B cell (primary cell): ENCODE measurements around the gene GPR152. TPM values are rescaled to one million over a fixed set of nuclear protein-coding genes. Genes with fewer than 3 reads are reported as not detected.

Source experiments
- ATAC-seq: fragments of 200-7000 bp; cut with Tn5 transposase; one replicate; pipeline ENCODE4 v1.10.0; 2021; ENCODE audit warnings: low read depth, mild to moderate bottlenecking, moderate number of reproducible peaks, moderate library complexity
- CTCF ChIA-PET: fragments of 350-600 bp; sonication (Branson Sonifier 250); formaldehyde crosslinking; loops from one replicate; lab custom pipeline; 2021; ENCODE audit warnings: antibody characterized with exemption, inconsistent platforms; lab: Charles Lee
- POLR2A ChIA-PET: fragments of 350-600 bp; sonication (Branson Sonifier 250); formaldehyde crosslinking; loops from one replicate; lab custom pipeline; 2021; ENCODE audit warnings: antibody characterized with exemption; lab: Charles Lee
- DNase-seq: peaks from one replicate; pipeline ENCODE4 v3.0.0; 2013
- H2AFZ ChIP-seq: 2 replicates; pipeline ENCODE4 v1.6.1; 2012; ENCODE audit warnings: mild to moderate bottlenecking, low read depth, low read length; ENCODE audit not compliant: insufficient read depth, poor library complexity, severe bottlenecking
- H3K27ac ChIP-seq, 2 donors: 1 replicate in 1 of 2; 2 replicates in 1 of 2; pipeline ENCODE4 v1.5.1; 2012 to 2013; ENCODE audit warnings: low read length in 2 of 2, mild to moderate bottlenecking in 2 of 2, moderate library complexity in 1 of 2
- H3K27me3 ChIP-seq, 4 experiments: fragments of 200-600 bp in 1 of 4; sonication (generic) in 1 of 4; replicated peaks in 1 of 4; 1 replicate in 2 of 4; 2 replicates in 2 of 4; pipeline versions ENCODE4 v1.6.1 to v1.7.0; 2013 to 2016; ENCODE audit warnings: low read length in 3 of 4, mild to moderate bottlenecking in 2 of 4, mixed read lengths in 1 of 4, moderate library complexity in 1 of 4; ENCODE audit not compliant: insufficient read depth in 4 of 4, control insufficient read depth in 3 of 4; ENCODE audit errors: control extremely low read depth in 1 of 4
- H3K36me3 ChIP-seq, 2 experiments: replicated peaks in 1 of 2; 1 replicate in 1 of 2; 2 replicates in 1 of 2; pipeline versions ENCODE4 v1.6.1 to v1.7.1; 2013; ENCODE audit warnings: low read length in 1 of 2; ENCODE audit not compliant: insufficient read depth in 2 of 2, control insufficient read depth in 1 of 2; ENCODE audit errors: control extremely low read depth in 1 of 2, extremely low read depth in 1 of 2
- H3K4me1 ChIP-seq, 2 donors: fragments of 200-600 bp in 1 of 2; sonication (generic) in 1 of 2; 1 replicate in 1 of 2; 2 replicates in 1 of 2; pipeline versions ENCODE4 v1.5.1 to v1.6.1; 2013 to 2017; ENCODE audit warnings: low read length in 2 of 2; ENCODE audit not compliant: control insufficient read depth in 2 of 2, insufficient read depth in 2 of 2
- H3K4me2 ChIP-seq: replicated peaks from 2 replicates; pipeline ENCODE3; 2012; ENCODE audit warnings: mild to moderate bottlenecking, low read depth, low read length; ENCODE audit not compliant: poor library complexity, severe bottlenecking
- H3K4me3 ChIP-seq, 5 experiments: fragments of 200-600 bp in 1 of 5; sonication (generic) in 1 of 5; 1 replicate in 3 of 5; 2 replicates in 2 of 5; pipeline versions ENCODE4 v1.5.1 to v1.7.0; 2011 to 2016; ENCODE audit warnings: low read length in 4 of 5, mild to moderate bottlenecking in 4 of 5, low read depth in 2 of 5, control low read depth in 1 of 5, moderate library complexity in 1 of 5; ENCODE audit not compliant: insufficient read depth in 1 of 5; ENCODE audit errors: control extremely low read depth in 1 of 5, extremely low read depth in 1 of 5
- H3K79me2 ChIP-seq: fragments of 200-600 bp; sonication (generic); one replicate; pipeline ENCODE4 v1.6.0; 2016; ENCODE audit warnings: low read length; ENCODE audit not compliant: control insufficient read depth, insufficient read depth
- H3K9ac ChIP-seq: fragments of 200-600 bp; sonication (generic); 2 replicates; pipeline ENCODE4 v1.6.1; 2017; ENCODE audit warnings: mild to moderate bottlenecking, low read length, moderate library complexity
- H3K9me3 ChIP-seq, 3 donors: one replicate each; pipeline versions ENCODE4 v1.6.1 to v1.7.1; 2013; ENCODE audit warnings: low read length in 2 of 3; ENCODE audit not compliant: control insufficient read depth in 2 of 3, insufficient read depth in 1 of 3; ENCODE audit errors: control extremely low read depth in 1 of 3
- H4K20me1 ChIP-seq: 2 replicates; pipeline ENCODE4 v1.6.0; 2012; ENCODE audit warnings: mild to moderate bottlenecking, low read length; ENCODE audit not compliant: insufficient read depth, control insufficient read depth, poor library complexity, severe bottlenecking
- H3K27ac Mint-ChIP-seq: one replicate; pipeline ENCODE4 v1.8.0; 2021; ENCODE audit warnings: mixed read lengths
- H3K27me3 Mint-ChIP-seq: one replicate; pipeline ENCODE4 v1.8.0; 2021; ENCODE audit warnings: mixed read lengths
- H3K4me1 Mint-ChIP-seq: one replicate; pipeline ENCODE4 v1.8.0; 2021; ENCODE audit warnings: mixed read lengths
- H3K4me3 Mint-ChIP-seq: one replicate; pipeline ENCODE4 v1.8.0; 2021; ENCODE audit warnings: mixed read lengths
- H3K9me3 Mint-ChIP-seq: one replicate; pipeline ENCODE4 v1.8.0; 2022; ENCODE audit warnings: mixed read lengths; ENCODE audit not compliant: insufficient read depth
- CTCF ChIP-seq: fragments of 200-600 bp; IDR thresholded peaks from one replicate; pipeline ENCODE4 v1.8.0; 2022; ENCODE audit warnings: antibody characterized with exemption, mild to moderate bottlenecking
- EZH2 ChIP-seq: IDR thresholded peaks from 2 replicates; pipeline ENCODE4 v1.6.1; 2012; ENCODE audit warnings: borderline replicate concordance, low read depth, mild to moderate bottlenecking, moderate library complexity, low read length; ENCODE audit not compliant: insufficient read depth, poor library complexity, severe bottlenecking
- WGBS: methylation state at CpG from one replicate; pipeline ENCODE4 v1.1.5; 2013; ENCODE audit warnings: missing lambda C conversion rate; ENCODE audit not compliant: insufficient coverage; 5-methylcytosine and 5-hydroxymethylcytosine counted together
- intact Hi-C: fragments of 100-400 bp; cut with micrococcal nuclease; formaldehyde crosslinking; loops from one replicate; pipeline ENCODE4 v1.10.0; 2022
- polyA plus RNA-seq: library from polyadenylated mRNA; depleted of rRNA; stranded (reverse); fragments of >200 nt; gene quantifications from 2 replicates; pipeline ENCODE4 v1.2.3, GENCODE V29; 2012
- total RNA-seq, 2 donors: library from RNA; stranded (reverse); fragments of 120-200 nt in 1 of 2; gene quantifications; 1 replicate in 1 of 2; 2 replicates in 1 of 2; pipeline versions ENCODE4 v1.2.3 to v1.2.4, GENCODE V29; 2013 to 2022

The GPR152 gene
- total and polyA plus RNA-seq, 2 donors (not counting 1 experiment from before 2014, with no cell fraction given): 0.24 TPM; not detected in 1

- no peak for DNase-seq
- Histone ChIP-seq H2AFZ (no peak overlapping the region), H3K4me1 (peaks cover 6 to 18% of the 10 kb centered on the region in 2 donors), H3K36me3 (peaks cover 0 to 88% of the 10 kb centered on the region in 2 experiments), H4K20me1 (peaks cover 69% of the 10 kb centered on the region), H3K27me3 (no peaks in the 10 kb centered on the region), H3K4me3 (no peak overlapping the region), H3K27ac (no peak overlapping the region), H3K79me2 (peaks cover 41% of the 10 kb centered on the region), H3K9ac (no peak overlapping the region), H3K4me2 (no peak overlapping the region), H3K9me3 (no peaks in the 10 kb centered on the region)
- intact Hi-C loops: no loop called here
- Mint-ChIP-seq H3K27me3 (no peaks in the 10 kb centered on the region), H3K4me1 (peaks cover 19% of the 10 kb centered on the region), H3K9me3 (no peaks in the 10 kb centered on the region), H3K27ac (no peak overlapping the region), H3K4me3 (no peak overlapping the region)
- ATAC-seq: no peak
- TF ChIP-seq EZH2: no peak
- TF ChIP-seq CTCF: no peak
- 95% methylated on average over 18 of the region's 24 CpGs for WGBS
- POLR2A ChIA-PET: interaction anchor here (0.5 to 1.2 kb wide), 3 partner anchors 9 to 100 kb away, joined by 3 read pairs; partner anchors contain the start of genes AIP and RAD9A
- CTCF ChIA-PET: no interaction called here
Measured at GRCh38 chr11:67491276-67492068, 38.9 kb upstream of the GPR152 start.

- peaks cover 49% of the 10 kb centered on the region for H3K79me2 ChIP-seq
- TF ChIP-seq CTCF: no peak
- no peak for TF ChIP-seq EZH2
- no peak overlapping the region for H3K4me3 ChIP-seq
- H3K27ac Mint-ChIP-seq: no peak overlapping the region
- H3K27ac ChIP-seq: no peak overlapping the region
- intact Hi-C loops: no loop called here
- H3K27me3 ChIP-seq: no peaks in the 10 kb centered on the region
- H3K4me1 ChIP-seq: peaks cover 14 to 26% of the 10 kb centered on the region in 2 donors
- H3K9ac ChIP-seq: no peak overlapping the region
- POLR2A ChIA-PET: interaction anchor here (1.1 to 1.2 kb wide), 4 partner anchors 8 to 99 kb away, joined by 3 read pairs; partner anchors contain the start of genes AIP, PPP1CA, RAD9A and TMEM134
- no peaks in the 10 kb centered on the region for H3K27me3 Mint-ChIP-seq
- no peak overlapping the region for H2AFZ ChIP-seq
- CTCF ChIA-PET: interaction anchor here (1.0 kb wide), 1 partner anchor 90 kb away, joined by 3 read pairs; no protein-coding TSS in a partner anchor
- DNase-seq: no peak
- H3K9me3 ChIP-seq: no peaks in the 10 kb centered on the region
- ATAC-seq: no peak
- peaks cover 76% of the 10 kb centered on the region for H4K20me1 ChIP-seq
- H3K9me3 Mint-ChIP-seq: no peaks in the 10 kb centered on the region
- peaks cover 0 to 85% of the 10 kb centered on the region in 2 experiments for H3K36me3 ChIP-seq
- H3K4me2 ChIP-seq: no peak overlapping the region
- no peak overlapping the region for H3K4me3 Mint-ChIP-seq
- 94% methylated on average over 15 of the region's 15 CpGs for WGBS
- H3K4me1 Mint-ChIP-seq: peaks cover 26% of the 10 kb centered on the region
Measured at GRCh38 chr11:67490727-67491065, 38.2 kb upstream of the GPR152 start.
